Effector memory CD4-positive, alpha-beta T cell (primary cell): ENCODE data around the gene RNASE11.

Experiments used
- DNase-seq, 3 donors: peaks; one replicate each; pipeline ENCODE4 v3.0.0-alpha.2; 2020
- H3K27ac ChIP-seq: 2 replicates; pipeline ENCODE4 v1.7.0; 2013; ENCODE audit warnings: mild to moderate bottlenecking, low read length, moderate library complexity; ENCODE audit not compliant: insufficient read depth, poor library complexity, severe bottlenecking
- H3K27me3 ChIP-seq: replicated peaks from 2 replicates; pipeline ENCODE4 v1.7.0; 2013; ENCODE audit warnings: mild to moderate bottlenecking, low read length; ENCODE audit not compliant: insufficient read depth, control insufficient read depth, poor library complexity, severe bottlenecking
- H3K36me3 ChIP-seq: 2 replicates; pipeline ENCODE4 v1.7.0; 2013; ENCODE audit warnings: mild to moderate bottlenecking, low read length, moderate library complexity; ENCODE audit not compliant: control insufficient read depth, insufficient read depth
- H3K4me1 ChIP-seq: 2 replicates; pipeline ENCODE4 v1.7.0; 2013; ENCODE audit warnings: low read length, mild to moderate bottlenecking; ENCODE audit not compliant: control insufficient read depth, insufficient read depth, poor library complexity, severe bottlenecking
- H3K4me3 ChIP-seq: 2 replicates; pipeline ENCODE4 v1.7.0; 2013; ENCODE audit warnings: low read length, low read depth, mild to moderate bottlenecking; ENCODE audit not compliant: insufficient read depth, poor library complexity, severe bottlenecking
- H3K9me3 ChIP-seq: 2 replicates; pipeline ENCODE4 v1.7.0; 2013; ENCODE audit warnings: mild to moderate bottlenecking, low read length, moderate library complexity; ENCODE audit not compliant: control insufficient read depth

Gene RNASE11

DNA sequence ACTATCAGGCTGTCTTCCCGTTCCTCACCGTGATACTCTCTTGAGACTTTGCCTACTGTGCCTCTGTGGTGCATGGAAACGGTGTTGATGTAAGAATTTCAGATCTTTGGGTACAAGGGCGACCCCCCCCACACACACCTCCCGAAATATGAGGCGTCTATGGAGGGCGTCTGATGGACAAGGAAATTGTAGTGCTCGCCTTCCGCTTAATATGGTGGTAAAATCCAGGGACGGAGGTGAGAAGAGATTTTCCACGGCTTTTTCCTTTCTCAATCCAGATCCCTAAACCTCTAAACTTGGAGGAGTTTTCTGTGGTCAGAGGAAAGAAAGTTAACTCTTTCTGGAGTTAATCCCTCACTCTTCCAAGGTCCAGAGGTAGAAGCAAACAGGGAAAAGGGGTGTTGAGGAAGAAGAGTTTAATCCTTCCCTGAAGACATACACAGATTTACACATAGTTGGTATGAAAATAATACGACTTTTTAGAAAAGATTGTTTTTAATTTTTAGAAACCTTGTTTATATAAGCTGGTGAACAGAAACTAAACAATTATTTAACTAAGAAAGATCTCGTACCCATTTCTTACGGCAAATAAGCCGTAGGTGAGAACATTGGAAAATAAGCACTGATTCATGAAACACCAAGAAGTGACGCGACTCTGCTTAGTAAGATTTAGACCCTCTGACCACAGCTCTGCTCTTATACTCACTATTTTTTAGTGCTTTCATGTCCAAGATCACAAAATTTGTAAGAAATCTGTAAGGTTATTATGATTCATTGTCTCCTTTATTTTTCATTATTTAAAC, 26.4 kb upstream of the RNASE11 start:
- H3K27ac ChIP-seq = peak overlapping the region; percentile 24
- no peak for DNase-seq
- no peaks in the 10 kb centered on the region for H3K9me3 ChIP-seq
- peak overlapping the region; percentile 49 for H3K4me3 ChIP-seq
- peaks cover 10% of the 10 kb centered on the region for H3K4me1 ChIP-seq
- H3K36me3 ChIP-seq = no peaks in the 10 kb centered on the region
- H3K27me3 ChIP-seq = no peaks in the 10 kb centered on the region

DNA sequence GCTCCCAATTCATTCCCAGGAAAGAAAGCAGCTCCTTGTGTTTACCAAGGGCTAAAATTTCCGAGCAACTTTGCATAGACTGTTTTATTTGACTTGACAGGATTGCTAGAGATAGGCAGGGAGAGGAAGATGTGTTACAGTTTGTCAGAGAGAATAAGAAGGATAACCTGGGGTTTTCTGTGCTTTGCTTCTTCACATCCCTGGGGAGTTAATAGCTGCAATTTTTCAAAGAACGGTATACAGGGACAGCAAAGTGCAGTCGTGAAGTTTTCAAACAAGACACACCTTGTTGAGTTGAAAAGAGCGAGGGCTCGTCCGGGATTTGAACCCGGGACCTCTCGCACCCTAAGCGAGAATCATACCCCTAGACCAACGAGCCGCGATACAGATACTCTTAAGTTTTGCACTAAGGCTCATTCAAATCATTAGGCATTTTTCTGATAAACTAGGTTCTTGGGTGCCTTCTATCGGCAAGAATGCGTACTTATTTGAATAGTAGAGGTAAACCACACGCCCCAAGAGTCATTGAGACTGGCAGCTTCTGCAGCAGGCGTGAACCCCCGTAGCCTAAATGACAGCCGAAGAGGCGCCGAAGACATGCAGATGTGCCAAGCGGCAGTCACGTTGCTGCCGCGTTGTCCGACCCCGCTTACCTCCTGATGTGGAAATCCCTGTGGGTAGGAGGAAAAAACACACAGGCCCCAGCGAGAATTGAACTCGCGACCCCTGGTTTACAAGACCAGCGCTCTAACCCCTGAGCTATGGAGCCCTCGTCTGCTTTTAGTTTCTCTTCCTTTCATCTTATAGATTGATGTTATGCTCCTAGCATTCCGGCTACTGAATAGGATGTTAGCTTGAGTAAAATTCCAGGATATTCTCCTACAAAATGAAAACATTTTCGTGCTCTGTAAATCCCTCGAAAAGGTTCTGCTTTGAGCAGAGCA, 25.6 kb upstream of the RNASE11 start:
- Histone ChIP-seq H3K4me3 (peak overlapping the region; percentile 49), H3K4me1 (peaks cover 10% of the 10 kb centered on the region), H3K27ac (peak overlapping the region; percentile 24), H3K9me3 (no peaks in the 10 kb centered on the region), H3K27me3 (no peaks in the 10 kb centered on the region), H3K36me3 (no peaks in the 10 kb centered on the region)
- DNase-seq = peak; percentile 71 to 75 (median 73)

DNA sequence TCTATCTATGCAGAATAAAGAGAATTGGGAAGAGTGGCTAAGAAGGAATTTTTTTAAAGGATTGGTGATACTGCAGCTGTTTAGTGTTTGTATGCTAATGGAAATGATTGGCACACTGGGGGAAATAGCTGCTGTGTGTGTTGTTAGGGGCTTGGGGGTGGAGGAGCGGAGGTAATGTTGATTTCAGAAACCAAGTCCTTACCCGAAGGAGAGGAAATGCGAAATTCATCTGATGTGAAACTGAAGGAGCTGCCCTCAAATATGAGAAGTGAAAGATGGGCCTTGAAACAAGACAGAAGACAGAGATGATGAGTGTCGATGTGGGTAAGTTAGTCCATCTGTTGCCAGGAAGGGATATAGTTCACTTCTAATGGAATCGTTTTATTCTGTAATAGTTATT, 24.6 kb upstream of the RNASE11 start:
- H3K9me3 ChIP-seq = no peaks in the 10 kb centered on the region
- H3K36me3 ChIP-seq = no peaks in the 10 kb centered on the region
- DNase-seq = no peak
- no peaks in the 10 kb centered on the region for H3K27me3 ChIP-seq
- peaks cover 10% of the 10 kb centered on the region for H3K4me1 ChIP-seq
- no peak overlapping the region for H3K27ac ChIP-seq
- no peak overlapping the region for H3K4me3 ChIP-seq

DNA sequence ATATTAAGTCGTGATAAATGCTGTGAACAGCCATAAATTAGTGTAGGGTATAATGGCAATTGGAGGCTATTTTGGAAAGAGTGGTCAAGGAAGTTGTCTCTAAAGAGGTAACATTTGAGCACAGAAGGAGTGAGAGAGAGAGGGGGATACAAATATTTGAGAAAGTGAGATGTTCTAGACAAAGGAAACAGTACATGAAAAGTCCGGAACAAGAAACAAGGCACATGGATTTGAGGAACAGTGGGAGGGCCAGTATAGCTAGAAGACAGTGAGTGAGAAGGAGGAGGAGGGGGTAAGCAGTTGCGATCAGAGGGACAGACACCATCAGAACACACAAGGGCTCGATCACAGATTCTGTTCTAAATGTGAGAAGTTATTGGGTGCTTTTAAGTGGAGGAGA, 23.5 kb upstream of the RNASE11 start:
- DNase-seq = no peak
- Histone ChIP-seq H3K27me3 (no peaks in the 10 kb centered on the region), H3K4me1 (peaks cover 10% of the 10 kb centered on the region), H3K36me3 (no peaks in the 10 kb centered on the region), H3K9me3 (no peaks in the 10 kb centered on the region), H3K4me3 (no peak overlapping the region), H3K27ac (no peak overlapping the region)

DNA sequence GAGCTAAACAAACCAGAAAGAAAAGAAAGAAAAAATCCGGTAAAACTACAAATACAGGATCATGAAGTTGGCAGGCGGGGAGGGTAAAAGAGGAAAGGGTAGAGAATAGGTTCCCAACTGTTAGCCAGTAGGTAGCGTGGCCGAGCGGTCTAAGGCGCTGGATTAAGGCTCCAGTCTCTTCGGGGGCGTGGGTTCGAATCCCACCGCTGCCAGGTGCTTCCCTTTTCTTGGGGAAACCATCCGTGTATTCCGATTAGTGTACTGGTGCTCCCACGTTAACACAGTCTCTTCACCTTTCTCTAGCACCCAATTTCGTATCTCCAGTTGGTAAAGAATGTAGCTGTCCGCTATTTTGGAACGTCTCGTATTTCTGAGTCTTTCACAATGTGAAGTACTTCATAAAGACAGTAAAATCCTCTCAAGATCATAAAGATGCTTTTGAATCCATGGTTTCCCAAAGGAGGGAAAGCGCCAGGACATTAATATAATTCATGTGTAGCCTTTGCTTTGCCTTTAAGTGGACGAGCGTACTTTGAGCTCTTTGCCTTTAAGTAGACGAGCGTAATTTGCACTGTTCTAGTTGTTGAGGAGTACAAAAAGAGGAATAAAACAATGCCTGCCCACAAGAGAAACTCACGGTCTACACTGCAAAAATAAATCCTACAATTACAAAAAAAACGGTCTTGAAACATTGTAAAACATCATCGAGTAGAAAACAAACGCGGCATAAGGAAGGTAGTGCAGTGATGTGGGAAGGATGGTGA, 22.4 kb upstream of the RNASE11 start:
- Histone ChIP-seq H3K36me3 (no peaks in the 10 kb centered on the region), H3K27ac (no peak overlapping the region), H3K9me3 (no peaks in the 10 kb centered on the region), H3K27me3 (no peaks in the 10 kb centered on the region), H3K4me1 (peaks cover 10% of the 10 kb centered on the region), H3K4me3 (peak overlapping the region; percentile 85)
- peak; percentile 56 to 65 (median 63) for DNase-seq

DNA sequence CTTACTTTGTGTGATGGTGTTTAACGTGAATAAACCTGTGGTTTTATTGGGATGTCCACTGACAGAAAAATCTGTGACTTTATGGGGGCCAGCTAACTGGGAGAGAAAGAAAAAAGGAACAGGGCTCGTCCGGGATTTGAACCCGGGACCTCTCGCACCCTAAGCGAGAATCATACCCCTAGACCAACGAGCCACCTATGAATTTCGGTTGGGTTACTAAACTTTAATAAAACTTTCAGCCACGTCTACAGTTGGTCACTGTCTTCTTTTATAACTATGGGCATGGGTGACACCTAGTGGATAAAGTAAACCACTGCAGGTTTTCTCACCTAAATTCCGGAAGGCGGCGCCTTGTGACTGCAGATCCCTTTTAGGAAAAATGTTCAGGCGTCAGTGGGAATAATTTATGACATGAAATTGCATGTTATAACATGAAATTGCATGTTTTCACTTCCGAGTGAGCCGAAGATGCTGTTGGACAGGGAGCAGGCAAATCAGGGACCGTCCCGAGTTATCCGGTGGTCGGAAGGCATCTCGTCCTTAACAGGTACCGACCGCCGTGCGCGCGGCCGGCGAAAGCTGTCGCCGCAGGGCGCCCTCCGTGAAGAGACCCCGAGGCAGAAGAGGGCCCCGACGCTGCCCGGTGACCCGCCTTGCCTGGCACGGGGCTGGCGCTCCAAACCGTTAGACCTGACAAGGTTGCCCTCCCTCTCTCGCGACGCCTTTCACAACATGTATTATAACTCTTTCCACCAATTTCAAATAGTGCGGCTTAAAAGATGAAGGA, 21.6 kb upstream of the RNASE11 start:
- DNase-seq = peak; percentile 49 to 55 (median 50)
- Histone ChIP-seq H3K36me3 (no peaks in the 10 kb centered on the region), H3K27me3 (no peaks in the 10 kb centered on the region), H3K4me3 (peak overlapping the region; percentile 85), H3K9me3 (no peaks in the 10 kb centered on the region), H3K27ac (no peak overlapping the region), H3K4me1 (peaks cover 10% of the 10 kb centered on the region)

DNA sequence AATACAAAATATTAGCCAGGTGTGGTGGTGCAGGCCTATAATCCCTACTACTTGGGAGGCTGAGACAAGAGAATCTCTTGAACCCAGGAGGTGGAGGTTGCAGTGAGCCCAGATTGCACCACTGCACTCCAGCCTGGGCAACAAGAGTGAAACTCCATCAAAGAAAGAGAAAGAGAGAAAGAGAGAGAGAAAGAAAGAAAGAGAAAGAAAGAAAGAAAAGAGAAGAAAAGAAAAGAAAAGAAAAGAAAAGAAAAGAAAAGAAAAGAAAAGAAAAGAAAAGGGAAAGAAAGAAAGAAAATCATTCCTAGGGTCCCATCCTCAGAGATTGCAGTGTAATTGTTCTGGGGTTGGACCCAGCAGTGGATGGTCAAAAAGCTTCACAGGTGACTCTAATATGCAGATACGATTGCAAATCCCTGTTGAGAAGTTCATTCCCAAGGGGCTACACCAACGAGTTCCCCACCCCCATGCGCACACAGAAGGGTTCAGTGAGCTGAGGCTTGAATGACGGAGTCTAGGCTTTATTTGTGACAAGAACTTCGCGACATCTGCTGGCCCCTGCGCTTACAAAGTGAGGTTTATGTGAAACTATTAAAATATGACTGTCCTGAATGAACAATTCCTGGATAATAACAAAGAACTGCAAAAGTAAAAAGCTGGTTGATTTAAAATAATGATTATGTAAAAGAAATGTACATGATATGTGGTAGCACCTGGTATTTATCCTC, 20.7 kb upstream of the RNASE11 start:
- no peaks in the 10 kb centered on the region for H3K36me3 ChIP-seq
- no peak for DNase-seq
- H3K27me3 ChIP-seq = no peaks in the 10 kb centered on the region
- H3K27ac ChIP-seq = no peak overlapping the region
- peaks cover 3% of the 10 kb centered on the region for H3K4me1 ChIP-seq
- H3K9me3 ChIP-seq = no peaks in the 10 kb centered on the region
- H3K4me3 ChIP-seq = no peak overlapping the region

DNA sequence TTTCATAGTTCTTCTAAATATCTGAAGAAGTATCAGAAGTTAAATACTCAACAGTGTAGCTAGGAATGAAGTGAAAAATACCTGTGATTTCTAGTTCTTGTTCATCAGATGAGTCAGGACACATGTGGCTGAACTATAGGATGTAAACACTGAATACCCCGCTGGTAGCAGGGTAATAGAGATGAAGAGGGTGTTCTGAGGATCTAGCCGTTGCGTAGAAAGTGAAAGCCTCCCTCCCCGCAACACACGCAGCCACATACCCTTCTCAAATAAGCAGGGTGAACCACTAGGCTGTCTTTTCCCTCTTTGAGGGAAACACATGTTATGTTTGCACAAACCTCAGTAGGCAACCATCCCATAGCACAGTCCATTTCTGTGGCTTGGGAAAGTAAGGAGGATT, 19.8 kb upstream of the RNASE11 start:
- H3K9me3 ChIP-seq = no peaks in the 10 kb centered on the region
- H3K4me1 ChIP-seq = peaks cover 3% of the 10 kb centered on the region
- H3K4me3 ChIP-seq = no peak overlapping the region
- H3K27me3 ChIP-seq = no peaks in the 10 kb centered on the region
- no peaks in the 10 kb centered on the region for H3K36me3 ChIP-seq
- H3K27ac ChIP-seq = no peak overlapping the region
- DNase-seq = no peak

DNA sequence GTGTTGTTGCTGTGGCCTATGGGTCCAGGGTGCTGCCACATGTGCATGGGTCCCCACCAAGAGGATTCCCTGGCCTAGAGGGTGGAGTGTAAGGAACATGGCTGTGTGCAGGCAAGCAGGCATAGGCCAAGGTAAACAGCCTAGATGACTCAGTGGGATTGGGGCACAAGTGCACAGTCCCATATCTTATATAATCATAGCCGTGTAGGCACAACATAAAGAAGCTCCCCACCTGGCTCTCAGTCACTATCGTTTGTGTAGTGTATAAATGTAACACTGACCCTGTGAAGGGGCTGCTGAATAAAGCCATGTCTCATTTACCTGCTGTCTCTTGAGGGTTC, 19.1 kb upstream of the RNASE11 start:
- Histone ChIP-seq H3K4me1 (peaks cover 3% of the 10 kb centered on the region), H3K27me3 (no peaks in the 10 kb centered on the region), H3K9me3 (no peaks in the 10 kb centered on the region), H3K27ac (no peak overlapping the region), H3K4me3 (no peak overlapping the region), H3K36me3 (no peaks in the 10 kb centered on the region)
- DNase-seq = no peak
